GM18511 (cell line): ENCODE results near the gene CHD6.

Source experiments
- ATAC-seq: cut with Tn5 transposase; IDR thresholded peaks from one replicate; pipeline ENCODE4 v1.9.1; 2021; ENCODE audit warnings: mild to moderate bottlenecking, moderate library complexity; ENCODE audit not compliant: unreplicated experiment

CHD6 gene

DNA sequence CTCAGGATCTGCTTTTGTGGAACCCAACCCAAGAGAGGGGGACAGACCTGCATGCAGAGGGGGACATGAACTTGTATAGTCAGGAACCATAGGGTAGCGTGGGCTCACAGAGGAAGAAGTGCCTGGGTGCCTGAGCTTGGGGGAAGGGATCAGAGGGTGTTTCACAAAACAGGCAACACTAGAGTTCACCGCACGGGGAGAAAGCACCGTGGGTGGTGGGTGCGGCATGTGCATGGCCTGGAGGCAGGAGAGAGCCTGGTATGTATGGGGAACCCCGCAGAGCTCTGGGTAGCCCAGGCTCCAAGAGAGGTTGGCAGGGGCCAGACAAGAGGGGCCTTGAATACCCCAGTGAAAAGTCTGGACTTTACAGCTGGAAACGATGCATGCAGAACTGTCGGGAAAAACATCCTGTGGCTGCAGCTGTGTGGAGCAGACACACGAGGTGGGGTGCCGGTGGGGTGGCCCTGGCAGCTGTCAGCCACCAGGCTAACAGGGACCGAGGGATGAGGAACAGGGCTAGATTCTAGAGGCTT, 244.9 kb downstream of the CHD6 start:
- ATAC-seq: no peak

DNA sequence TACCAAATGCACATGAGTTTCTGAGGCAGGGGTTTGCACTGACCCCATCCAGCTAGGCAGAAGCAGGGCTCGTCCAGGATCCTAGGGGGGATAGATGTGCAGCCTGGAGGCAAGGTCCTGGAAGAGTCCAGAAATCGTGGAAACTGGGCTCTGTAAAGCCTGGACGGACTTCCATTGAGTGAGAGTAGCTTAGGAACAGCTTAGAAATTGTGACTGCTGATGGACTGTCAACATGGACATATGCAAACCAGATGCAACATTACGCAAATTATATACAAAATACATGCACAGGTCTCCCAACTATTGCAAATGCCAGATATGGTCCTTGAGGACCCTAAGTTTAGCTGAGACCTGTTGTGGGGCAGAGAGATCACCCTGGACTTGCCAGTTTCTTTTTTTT, 246.8 kb downstream of the CHD6 start:
- no peak for ATAC-seq

DNA sequence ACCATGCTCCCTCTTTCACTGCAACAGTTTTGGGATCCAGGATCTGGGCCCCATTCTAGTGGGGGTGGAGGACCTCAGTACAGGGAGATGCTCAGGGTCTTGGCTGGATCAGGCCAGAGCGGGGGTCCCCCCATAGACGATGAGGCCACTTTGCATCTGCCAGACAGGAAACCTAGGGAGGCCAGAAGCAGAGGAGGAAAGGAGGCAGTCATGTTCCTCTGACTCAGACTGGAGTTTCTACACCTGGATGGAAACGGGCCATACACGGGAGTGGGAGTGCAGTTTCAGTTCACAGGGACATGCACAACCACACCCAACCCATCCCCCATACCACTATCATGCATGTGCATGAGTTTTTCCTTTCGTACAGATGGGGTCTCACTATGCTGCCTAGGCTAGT, 248.0 kb downstream of the CHD6 start:
- no peak for ATAC-seq

DNA sequence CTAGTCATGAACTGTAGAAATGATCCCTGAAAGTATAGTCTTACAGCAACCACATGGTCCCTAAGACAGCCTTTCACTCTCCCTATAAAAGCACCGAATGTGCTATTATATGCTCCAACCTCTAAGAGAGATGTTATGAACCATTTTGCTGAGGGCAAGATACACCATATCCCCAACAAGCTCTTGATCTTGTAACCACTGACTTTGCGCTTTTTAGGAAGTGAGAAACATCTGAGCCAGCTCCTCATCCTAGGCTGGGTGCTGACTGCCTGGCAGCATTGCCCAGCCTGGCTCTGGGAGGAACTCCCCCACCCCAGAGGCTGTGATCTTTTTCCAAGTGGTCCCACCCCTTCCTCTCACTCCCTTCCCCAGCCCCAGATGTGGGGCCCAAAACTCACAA, 248.5 kb downstream of the CHD6 start:
- no peak for ATAC-seq

DNA sequence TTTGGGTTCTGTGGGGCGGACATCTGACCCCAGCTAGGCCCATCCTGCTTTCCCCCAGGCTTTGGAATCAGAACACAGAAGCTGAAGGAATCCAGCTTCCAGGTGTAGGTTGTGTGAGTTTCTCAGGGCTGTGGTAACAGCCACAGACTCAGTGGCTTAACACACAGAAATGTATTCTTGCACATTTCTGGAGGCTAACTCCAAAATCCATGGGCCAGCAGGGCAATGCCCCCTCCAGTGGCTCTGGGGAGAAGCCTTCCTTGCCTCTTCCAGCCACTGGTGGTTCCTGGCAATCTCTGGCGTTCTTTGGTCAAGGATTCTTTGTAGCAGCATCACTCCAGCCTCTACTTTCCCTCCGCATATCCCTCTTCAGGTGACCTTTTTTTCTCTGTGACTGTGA, 250.2 kb downstream of the CHD6 start:
- no peak for ATAC-seq

DNA sequence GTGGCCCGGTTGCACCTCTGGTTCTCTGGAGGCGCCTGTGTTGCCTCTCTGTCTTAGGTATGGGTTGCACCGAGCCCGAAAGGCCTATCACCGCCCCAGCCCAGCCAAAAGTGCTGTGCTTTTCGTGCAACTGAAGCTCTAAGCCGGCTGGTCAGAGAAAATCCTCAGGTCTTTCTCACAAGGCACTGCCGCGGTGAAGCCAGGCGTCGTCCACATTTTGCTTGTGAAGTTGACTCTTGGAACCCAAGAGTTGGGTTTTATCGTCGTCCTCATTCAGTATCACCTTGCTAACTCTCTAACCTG, 250.8 kb downstream of the CHD6 start:
- no peak for ATAC-seq

DNA sequence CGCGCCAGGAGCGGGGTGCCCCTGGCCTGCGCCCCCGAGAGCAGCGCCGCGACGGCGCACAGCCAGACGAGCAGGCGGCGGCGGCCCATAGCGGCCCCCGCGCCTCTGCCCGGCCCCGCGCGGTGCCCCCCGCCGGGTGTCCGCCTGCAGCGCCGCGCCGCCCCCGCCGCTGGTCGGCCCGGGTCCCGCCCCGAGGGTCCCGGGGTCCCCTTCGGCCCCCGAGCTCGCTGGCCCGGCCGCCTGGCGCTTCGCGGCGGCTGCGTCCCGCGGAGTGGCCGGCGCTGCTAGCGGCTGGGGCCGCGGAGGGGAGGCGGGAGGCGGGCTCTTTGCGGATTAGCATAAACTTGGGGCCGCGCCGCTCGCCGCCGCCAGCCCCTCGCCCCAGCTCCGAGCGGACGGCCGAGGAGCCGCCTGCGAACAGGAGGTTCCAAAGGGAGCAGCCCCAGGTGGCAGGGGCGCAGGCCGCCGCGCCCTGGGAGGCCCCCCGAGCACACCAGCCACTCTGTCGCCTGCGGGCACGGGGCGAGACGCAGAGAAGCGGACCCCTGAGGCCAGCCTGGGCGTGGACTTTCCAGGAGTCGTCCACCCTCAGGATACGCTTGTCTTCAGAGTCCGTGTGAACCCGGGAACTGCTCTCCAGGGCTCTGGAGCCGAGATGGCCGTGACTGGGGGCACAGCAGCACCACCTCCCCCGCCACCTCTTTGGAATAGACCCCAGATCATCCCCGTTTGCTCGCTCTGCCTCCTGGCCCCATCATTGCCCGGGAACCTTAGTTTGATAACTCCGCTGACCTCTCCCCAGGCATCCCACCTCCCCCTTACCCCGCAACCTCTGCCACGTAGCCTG, 251.4 kb downstream of the CHD6 start, which contains the start of gene EMILIN3:
EMILIN3 (minus strand) TSS at position 273 of the 847 bp plus-strand sequence; CDS start at position 89, 184 bp downstream.
- no peak for ATAC-seq

DNA sequence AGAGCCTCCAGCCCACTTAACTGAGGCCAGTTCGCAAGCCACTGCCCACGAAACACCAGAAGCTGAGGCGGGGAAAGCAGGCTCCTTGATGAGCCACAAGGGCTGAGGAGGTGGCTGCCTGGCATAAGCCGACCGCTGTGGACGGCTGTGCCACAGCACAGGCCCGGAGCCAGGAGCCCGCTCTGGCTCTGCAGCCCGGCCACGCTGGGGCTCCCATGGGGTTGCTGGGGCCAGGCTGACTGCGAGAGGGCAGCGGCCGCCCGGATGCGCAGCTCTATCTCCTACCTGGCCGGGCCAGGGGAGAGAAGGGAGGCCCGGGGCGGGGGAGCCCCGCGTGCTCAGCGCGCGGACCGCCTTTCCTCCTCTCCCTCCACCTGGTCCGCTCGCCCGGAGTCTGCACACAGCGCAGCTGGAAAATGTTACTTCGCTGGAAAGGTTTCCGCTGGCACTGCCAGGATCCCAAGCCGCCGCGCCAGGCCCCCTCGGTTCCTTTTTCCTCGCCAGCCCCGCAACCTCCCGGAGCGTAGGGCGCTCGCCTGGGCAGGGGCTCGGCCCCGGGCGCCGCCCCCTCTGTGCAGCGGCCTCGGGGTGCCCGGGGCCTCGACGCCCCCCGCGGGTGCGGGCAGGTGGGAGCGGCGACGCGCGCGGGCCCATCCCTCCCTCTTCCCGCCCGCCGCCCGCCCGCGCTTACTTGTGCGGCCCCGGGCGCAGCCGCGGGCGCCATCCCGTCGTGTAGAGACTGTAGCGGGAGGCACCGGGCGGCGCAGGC, 252.2 kb downstream of the CHD6 start:
- no peak for ATAC-seq

DNA sequence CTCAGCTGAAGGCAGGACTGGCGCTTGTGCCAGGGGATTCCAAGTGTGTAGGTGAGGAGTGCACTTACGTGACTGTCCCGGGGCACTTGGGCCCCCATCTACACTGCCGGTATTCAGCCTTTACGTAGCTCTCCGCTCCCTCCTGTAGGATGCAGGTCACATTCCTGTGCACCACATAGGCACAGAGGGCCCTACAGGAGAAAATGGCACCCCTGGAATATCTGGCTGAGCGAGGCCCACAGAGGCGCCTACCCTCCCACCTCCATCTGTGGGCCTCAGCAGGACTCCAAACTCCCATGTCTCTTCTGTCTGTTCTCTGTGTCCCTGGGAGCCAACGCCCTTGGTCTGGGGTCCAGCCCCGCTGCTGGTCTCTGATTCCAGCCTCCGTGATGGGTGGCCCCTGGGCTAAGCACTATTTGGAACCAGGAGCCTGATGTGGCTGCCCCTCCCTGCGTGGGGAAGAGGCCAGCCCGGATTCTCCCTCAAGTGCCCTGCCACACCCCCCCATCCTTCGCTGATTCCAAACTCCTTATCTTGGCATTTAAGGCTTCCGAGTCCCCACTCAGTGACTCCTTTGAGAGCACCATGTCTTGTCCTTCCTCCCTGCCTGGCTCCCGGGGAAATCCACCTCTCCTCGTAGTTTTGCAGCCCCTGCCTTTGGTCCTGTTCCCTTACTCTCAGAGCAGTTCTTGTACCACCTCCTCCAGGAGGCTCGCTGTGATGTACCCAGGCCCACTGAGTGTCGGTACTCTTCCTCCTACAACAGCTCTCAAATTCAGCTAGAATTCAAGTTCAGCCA, 253.0 kb downstream of the CHD6 start:
- ATAC-seq: no peak

DNA sequence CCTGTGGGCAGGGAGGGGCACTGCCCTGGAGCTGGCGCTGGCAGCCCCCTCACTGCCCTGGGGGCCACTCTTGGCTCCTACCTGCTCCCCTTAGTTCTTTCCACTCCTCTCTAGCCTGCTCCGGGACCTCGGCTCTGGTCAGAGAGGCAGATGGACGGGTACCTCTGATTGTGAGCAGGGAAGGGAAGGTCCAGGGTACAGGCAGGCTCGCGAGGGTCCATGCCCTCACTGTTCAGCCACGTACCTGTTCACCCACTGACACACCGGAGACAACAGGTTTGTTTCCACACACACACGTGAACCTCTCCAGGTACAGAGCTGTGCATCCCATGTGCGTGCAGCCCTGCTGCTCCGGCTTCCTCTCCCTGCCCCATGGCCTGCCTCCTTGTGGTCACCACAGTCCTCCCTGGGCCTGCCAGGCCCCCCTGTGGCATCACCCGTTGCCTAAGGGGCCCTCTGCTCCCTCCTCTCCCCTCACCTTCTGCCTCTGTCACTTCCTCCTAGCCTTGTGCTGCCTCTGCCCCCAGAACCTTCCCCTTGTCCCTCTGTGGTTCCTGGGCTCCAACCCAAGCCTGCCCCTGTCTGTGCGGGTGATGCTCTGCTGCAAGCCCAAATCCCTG, 253.8 kb downstream of the CHD6 start:
- no peak for ATAC-seq

DNA sequence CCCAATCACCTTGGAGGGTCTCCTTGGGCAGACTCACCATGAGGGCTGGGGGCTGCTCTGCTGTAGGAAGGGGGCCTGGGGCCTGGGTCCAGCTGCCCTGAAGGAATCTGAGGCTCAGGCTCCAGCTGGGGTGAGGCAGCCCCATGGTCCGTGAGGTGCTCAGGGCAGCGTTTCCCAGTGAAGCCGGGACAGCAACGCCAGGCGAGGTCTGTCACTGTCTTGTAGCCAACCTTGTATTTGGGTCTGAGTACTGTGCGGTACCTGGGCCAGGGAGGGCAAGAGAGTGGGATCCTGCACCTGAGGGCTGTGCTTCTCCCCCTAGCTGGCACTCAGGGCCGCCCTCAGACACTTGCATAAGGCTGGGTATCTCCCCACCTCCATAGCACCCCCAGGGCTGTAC, 254.6 kb downstream of the CHD6 start:
- ATAC-seq: no peak

DNA sequence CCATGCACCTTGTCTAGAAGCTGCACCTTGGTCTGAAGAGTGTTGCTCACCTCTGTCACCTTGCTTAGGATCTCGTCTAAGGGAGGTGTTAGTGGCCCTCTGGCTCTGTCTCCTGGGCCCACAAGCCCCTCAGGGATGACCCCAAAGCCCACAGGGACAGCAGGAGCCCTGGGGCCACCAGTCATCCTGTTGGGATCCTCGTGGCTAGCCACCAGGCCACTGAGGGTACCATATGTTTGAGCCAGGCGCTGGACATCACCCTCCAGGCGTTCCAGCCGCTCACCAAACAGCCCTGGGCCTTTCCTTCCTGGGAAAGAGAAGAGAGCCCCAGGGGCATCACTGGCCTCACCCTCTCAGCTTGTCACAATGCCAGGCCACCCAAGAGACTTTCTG, 255.4 kb downstream of the CHD6 start:
- no peak for ATAC-seq

DNA sequence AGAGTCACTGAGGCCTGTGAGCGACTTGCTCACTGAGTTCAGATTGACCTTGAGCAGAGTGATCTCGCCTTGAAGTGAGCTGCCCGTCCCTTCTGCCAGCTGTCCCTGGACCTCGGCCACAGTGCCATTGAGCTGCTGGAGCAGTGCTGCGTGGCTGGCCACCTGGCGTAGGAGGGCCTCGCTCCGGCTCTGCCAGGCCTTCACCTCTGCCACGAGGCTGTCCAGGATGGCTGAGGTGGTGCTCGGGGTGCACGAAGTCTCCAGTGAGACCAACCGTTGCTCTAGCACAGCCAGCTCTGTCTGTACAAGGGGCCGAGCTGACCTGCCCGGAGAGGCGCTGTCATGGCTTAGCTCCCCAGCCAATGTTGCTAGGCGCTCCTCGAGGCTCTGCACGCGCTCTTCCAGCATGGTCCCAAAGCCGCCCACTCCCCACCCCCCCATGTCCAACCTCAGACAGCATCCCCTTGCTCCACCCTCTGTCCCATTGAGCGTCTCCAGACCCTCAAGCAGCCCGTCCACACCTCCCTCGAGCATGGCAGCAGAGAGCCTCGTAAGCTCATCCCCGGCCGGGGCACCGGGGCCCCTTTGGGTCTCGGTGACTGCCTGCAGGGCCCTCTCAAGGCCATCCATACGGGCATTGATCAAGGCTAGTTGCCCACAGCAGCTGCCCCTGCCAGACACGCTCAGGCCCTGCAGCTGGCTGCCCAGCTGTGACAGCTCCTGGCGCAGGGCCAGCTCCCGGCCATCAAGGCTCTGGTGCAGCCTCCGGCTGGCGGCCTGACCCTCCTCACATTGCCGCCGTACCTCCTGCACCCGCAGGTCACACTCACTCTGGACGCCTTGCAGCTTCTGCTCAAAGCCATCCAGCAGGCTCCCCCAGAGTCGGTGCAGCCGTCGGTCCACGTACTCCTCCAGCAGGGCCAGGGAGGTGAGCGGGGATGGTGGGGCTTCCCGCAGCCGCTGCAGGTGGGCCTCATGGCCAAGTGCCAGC, 256.1 kb downstream of the CHD6 start:
- ATAC-seq: no peak

DNA sequence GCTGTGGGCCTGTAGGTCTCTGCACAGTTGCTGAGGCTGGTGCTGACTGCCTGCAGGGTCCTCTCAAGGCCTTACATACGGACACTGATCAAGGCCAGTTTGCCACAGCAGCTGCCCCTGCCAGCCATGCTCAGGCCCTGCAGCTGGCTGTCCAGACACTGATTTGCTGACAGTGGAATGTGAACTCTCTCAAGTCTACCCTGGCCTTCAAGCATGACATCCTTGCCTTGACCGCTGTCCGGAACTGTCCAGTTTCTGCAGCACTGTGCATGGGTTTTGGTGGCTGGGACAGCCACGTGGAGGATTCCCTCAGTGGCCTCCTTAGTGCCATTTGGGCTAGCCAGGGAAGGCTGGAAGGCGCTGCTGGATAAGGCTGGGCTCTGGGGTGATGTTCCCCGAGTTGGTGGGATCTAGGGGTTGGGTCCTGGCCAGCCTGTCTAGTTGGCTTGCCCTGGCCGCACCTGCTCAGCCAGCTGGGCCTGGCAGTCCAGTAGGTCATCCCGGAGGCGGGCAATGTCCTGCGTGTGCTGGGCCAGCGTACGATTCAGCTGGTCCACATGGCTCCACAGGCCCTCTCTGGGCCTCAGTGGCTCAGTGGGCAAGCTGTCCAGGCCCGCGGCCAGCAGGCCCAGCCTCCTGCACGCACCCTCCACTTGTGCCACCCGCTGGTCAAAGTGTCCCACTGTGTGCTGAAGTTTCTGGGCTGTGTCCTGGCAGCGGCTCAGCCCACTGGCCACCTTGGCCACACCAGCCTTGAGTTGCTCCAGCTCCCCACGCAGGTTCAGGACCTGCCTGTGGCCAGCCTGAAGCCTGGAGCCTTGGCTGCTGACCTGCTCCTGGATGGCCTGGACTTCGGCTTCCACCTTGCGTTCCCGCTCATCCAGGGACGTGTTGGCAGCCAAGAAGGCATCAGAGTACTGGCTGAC, 257.1 kb downstream of the CHD6 start:
- ATAC-seq: no peak

DNA sequence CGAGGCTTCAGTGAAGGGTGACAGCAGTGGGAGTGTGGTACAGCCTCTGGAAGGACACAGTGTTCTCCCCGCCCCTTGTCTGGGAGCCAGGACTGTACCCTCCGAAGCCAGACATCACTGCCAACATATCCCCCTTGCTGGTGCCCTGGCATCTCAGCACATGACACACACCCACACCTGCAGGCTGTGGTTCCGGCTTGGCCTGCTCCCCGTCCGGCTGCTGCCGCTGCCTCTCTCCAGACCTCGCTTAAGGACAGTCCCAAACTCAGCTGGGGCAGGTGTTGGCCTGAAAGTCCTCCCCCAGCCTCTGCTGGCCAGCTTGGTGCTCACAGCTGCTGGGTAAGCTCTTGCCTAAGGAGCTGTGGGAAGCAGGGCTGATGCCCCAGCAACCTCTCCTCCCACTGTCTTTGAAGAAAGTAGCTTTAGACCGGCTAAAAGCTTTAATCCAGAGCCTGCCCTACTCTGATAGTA, 258.6 kb downstream of the CHD6 start:
- ATAC-seq: no peak

DNA sequence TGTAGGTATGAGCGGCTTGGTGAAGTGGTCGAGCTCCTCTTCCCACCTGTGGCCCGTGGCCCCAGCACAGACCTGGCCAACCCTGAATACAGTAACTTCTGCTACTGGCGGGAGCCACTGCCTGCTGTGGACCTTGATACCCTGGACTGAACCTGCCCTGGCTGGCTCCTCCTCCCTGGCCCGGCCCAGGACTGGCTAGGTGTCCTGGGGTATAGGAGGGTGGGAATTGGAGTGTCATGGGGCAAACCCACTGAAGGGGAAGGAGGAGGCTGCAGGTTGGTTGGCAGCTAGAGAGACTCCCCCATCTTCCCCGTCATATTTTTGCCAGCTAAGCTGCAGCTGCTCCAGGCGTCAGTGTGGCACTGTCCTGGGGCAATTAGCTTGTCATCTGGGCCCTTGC, 259.5 kb downstream of the CHD6 start:
- ATAC-seq: no peak

DNA sequence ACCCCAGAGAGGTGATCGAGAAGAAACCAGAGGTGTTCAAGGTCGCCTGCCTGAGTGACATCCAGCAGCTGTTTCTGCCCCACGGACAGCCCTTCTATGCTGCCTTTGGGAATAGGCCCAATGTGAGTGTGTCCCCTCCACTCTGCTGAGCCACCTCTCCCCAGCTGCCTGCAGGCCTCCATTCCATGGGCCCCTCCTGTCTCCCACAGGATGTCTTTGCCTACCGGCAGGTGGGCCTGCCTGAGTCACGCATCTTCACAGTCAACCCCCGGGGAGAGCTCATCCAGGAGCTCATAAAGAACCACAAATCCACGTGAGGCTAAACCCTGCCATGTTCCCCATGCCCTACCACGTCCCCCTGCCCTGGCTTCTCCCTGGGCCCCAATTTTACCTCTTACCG, 259.9 kb downstream of the CHD6 start:
- no peak for ATAC-seq

DNA sequence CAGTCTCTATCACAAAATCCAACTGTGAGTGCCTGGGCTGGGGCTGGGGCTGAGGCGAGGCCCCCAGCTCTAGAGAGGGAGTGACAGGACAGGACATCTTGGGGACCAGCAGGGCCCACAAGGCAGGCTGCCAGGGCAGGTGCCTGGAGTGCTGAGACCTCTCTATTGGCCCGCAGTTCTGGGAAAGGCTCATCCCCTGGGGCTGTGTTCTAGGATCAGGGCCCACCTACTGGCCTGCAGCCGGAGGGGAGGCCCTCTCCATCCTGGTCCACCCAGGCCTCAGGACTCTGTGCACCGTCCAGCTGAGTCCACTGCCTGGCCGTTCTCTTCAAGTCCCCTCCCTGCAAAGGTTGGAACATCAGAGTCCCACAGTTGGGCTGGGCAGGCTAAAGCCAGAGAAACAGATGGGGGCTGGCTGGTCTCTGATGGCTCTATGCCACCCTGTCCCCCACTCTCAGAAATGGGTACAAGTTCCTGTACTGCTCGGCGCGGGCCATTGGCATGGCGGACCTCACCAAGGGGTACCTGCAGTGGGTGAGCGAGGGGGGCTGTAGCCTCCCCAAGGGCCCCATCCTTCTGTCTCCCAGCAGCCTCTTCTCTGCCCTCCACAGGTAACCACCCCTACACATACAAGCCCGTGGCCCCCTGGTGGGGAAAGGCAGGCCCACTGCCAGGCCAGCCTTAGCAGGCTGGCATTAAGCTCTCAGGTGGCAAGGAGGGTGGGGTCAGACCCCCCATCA, 260.6 kb downstream of the CHD6 start:
- no peak for ATAC-seq
